Activated CD8-positive, alpha-beta memory T cell treated with anti-CD3 and anti-CD28 coated beads for 4 hours (primary cell): ENCODE data around the gene SP9.

Source experiments
- DNase-seq, 2 donors: peaks; one replicate each; pipeline ENCODE4 v3.0.0-alpha.2; 2020; ENCODE audit warnings: low read depth in 2 of 2

SP9 gene

GRCh38 chr2:174334781-174335251, at the start of gene SP9:
Gene SP9 (plus strand): TSS chr2:174334954. CDS start chr2:174335093, 139 bp downstream.
- no peak for DNase-seq

- no peak for DNase-seq
Observed at GRCh38 chr2:174286172-174286571, 48.6 kb upstream of the SP9 start.

- DNase-seq, result no peak
Observed at GRCh38 chr2:174292908-174293307, 41.8 kb upstream of the SP9 start.

- DNase-seq, result no peak
Observed at GRCh38 chr2:174300114-174300513, 34.6 kb upstream of the SP9 start.

- no peak for DNase-seq
Observed at GRCh38 chr2:174312581-174313234, 22.0 kb upstream of the SP9 start.

GRCh38 chr2:174322149-174322548, 12.6 kb upstream of the SP9 start:
- DNase-seq, result no peak

GRCh38 chr2:174322746-174323145, 12.0 kb upstream of the SP9 start:
- no peak for DNase-seq

- no peak for DNase-seq
Observed at GRCh38 chr2:174324530-174324929, 10.2 kb upstream of the SP9 start.

GRCh38 chr2:174325373-174326160, 9.2 kb upstream of the SP9 start:
- no peak for DNase-seq

- DNase-seq, result no peak
Observed at GRCh38 chr2:174326161-174327020, 8.4 kb upstream of the SP9 start.

- no peak for DNase-seq
Observed at GRCh38 chr2:174327021-174327840, 7.5 kb upstream of the SP9 start.

- no peak for DNase-seq
Observed at GRCh38 chr2:174327841-174328113, 7.0 kb upstream of the SP9 start.

- no peak for DNase-seq
Observed at GRCh38 chr2:174328114-174328960, 6.4 kb upstream of the SP9 start.

GRCh38 chr2:174328961-174329715, 5.6 kb upstream of the SP9 start:
- DNase-seq, result no peak

GRCh38 chr2:174330945-174331594, 3.7 kb upstream of the SP9 start:
- DNase-seq, result no peak

- no peak for DNase-seq
Observed at GRCh38 chr2:174331595-174332216, 3.0 kb upstream of the SP9 start.

GRCh38 chr2:174332217-174332963, 2.4 kb upstream of the SP9 start:
- DNase-seq, result no peak

GRCh38 chr2:174333017-174333371, 1.8 kb upstream of the SP9 start:
- DNase-seq, result no peak
